Ishikawa (cell line): ENCODE results near the gene PLEK2.
A peak's percentile ranks its signal among the peaks of the same experiment; 100 is the strongest.

ENCODE experiments used
- CEBPB ChIP-seq: IDR thresholded peaks from 2 replicates; pipeline ENCODE4 v1.6.1; 2012
- CREB1 ChIP-seq: IDR thresholded peaks from 2 replicates; pipeline ENCODE4 v1.6.1; 2012; ENCODE audit warnings: low read depth
- EGR1 ChIP-seq: IDR thresholded peaks from 2 replicates; pipeline ENCODE4 v1.6.1; 2012
- EP300 ChIP-seq: IDR thresholded peaks from 2 replicates; pipeline ENCODE4 v1.6.1; 2012; ENCODE audit warnings: borderline replicate concordance
- FOXM1 ChIP-seq: IDR thresholded peaks from 2 replicates; pipeline ENCODE4 v1.6.1; 2012; ENCODE audit warnings: low read depth, borderline replicate concordance
- NFIC ChIP-seq: IDR thresholded peaks from 2 replicates; pipeline ENCODE4 v1.6.1; 2012
- RAD21 ChIP-seq: IDR thresholded peaks from 2 replicates; pipeline ENCODE4 v1.6.1; 2012; ENCODE audit warnings: low read depth
- TAF1 ChIP-seq: IDR thresholded peaks from 2 replicates; pipeline ENCODE4 v1.6.1; 2012; ENCODE audit warnings: low read depth, mild to moderate bottlenecking
- TCF12 ChIP-seq: IDR thresholded peaks from 2 replicates; pipeline ENCODE4 v1.6.1; 2012; ENCODE audit warnings: low read depth
- TEAD4 ChIP-seq: IDR thresholded peaks from 2 replicates; pipeline ENCODE4 v1.6.1; 2012
- YY1 ChIP-seq: IDR thresholded peaks from 2 replicates; pipeline ENCODE4 v1.6.1; 2012; ENCODE audit warnings: low read depth
- ZBTB7A ChIP-seq: IDR thresholded peaks from 2 replicates; pipeline ENCODE4 v1.6.1; 2012; ENCODE audit warnings: low read depth
- TF ChIP-seq, protein P1 (sequence below): IDR thresholded peaks from 2 replicates; pipeline ENCODE4 v1.6.1; 2012; ENCODE audit warnings: low read depth, mild to moderate bottlenecking
- TF ChIP-seq, protein P2 (sequence below): IDR thresholded peaks from 2 replicates; pipeline ENCODE4 v1.6.1; 2012
- TF ChIP-seq, protein P3 (sequence below): IDR thresholded peaks from 2 replicates; pipeline ENCODE4 v1.6.1; 2012

The PLEK2 gene

DNA sequence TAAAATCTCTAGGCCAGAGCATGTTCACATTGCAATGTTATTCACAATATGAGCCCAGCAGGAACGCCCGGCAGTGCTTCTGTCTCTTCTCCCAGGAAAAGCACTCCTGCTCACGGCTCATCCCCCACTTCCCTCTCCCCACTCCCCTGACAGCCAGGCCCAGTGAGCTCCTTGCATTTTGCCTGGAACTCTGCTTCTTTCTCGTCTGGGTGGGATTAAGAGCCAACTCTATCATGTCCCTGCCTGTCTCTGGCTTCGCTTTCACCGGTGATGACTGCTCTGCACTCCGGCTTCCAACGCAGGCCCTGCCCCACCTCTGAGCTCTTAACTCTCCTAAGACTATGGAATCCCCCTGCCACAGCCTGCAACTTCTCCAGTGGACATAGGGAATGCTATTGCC is 2.5 kb downstream of the PLEK2 start:
- TF ChIP-seq NFIC (no peak), RAD21 (no peak), EGR1 (no peak)
- TF ChIP-seq, protein P1, sequence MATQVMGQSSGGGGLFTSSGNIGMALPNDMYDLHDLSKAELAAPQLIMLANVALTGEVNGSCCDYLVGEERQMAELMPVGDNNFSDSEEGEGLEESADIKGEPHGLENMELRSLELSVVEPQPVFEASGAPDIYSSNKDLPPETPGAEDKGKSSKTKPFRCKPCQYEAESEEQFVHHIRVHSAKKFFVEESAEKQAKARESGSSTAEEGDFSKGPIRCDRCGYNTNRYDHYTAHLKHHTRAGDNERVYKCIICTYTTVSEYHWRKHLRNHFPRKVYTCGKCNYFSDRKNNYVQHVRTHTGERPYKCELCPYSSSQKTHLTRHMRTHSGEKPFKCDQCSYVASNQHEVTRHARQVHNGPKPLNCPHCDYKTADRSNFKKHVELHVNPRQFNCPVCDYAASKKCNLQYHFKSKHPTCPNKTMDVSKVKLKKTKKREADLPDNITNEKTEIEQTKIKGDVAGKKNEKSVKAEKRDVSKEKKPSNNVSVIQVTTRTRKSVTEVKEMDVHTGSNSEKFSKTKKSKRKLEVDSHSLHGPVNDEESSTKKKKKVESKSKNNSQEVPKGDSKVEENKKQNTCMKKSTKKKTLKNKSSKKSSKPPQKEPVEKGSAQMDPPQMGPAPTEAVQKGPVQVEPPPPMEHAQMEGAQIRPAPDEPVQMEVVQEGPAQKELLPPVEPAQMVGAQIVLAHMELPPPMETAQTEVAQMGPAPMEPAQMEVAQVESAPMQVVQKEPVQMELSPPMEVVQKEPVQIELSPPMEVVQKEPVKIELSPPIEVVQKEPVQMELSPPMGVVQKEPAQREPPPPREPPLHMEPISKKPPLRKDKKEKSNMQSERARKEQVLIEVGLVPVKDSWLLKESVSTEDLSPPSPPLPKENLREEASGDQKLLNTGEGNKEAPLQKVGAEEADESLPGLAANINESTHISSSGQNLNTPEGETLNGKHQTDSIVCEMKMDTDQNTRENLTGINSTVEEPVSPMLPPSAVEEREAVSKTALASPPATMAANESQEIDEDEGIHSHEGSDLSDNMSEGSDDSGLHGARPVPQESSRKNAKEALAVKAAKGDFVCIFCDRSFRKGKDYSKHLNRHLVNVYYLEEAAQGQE, result no peak

DNA sequence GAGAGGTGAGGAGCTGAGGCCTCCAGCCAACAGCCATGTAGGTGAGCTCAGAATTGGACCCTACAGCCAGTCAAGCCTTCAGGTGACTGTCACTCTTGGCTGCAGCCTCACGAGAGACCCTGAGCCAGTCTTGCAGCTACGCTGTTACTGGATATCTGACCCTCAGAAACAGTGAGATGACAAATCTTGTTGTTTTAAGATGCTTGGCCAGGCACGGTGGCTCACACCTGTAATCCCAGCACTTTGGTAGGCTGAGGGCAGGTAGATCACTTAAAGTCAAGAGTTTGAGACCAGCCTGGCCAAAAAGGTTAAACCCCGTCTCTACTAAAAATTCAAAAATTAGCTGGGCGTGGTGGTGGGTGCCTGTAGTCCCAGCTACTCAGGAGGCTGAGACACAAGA is 6.2 kb downstream of the PLEK2 start:
- no peak for TF ChIP-seq CREB1
- TF ChIP-seq YY1, result no peak
- TF ChIP-seq RAD21, result no peak

DNA sequence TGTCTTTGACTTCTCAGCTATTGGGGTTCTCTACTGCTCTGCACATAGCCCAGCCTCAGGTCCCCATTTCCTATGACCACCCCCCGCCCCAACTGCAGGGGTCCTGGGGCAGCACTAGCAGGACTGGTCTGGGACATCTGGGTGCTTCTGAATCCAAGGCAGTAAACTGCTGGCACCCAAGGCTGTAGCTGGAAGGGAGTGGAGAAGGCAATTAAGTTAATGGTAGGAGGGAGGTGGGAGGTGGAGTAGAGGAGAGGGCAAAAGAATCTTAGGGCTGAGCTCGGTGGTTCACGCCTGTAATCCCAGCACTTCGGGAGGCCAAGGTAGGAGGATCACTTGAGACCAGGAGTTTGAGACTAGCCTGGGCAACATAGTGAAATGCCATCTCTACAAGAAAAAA is 11.5 kb downstream of the PLEK2 start:
- TF ChIP-seq FOXM1, result no peak
- TF ChIP-seq TCF12, result no peak
- TF ChIP-seq, protein P1, result no peak
- TF ChIP-seq, protein P2, sequence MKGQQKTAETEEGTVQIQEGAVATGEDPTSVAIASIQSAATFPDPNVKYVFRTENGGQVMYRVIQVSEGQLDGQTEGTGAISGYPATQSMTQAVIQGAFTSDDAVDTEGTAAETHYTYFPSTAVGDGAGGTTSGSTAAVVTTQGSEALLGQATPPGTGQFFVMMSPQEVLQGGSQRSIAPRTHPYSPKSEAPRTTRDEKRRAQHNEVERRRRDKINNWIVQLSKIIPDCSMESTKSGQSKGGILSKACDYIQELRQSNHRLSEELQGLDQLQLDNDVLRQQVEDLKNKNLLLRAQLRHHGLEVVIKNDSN, result no peak
- TF ChIP-seq EGR1, result no peak
- no peak for TF ChIP-seq ZBTB7A
- no peak for TF ChIP-seq NFIC

DNA sequence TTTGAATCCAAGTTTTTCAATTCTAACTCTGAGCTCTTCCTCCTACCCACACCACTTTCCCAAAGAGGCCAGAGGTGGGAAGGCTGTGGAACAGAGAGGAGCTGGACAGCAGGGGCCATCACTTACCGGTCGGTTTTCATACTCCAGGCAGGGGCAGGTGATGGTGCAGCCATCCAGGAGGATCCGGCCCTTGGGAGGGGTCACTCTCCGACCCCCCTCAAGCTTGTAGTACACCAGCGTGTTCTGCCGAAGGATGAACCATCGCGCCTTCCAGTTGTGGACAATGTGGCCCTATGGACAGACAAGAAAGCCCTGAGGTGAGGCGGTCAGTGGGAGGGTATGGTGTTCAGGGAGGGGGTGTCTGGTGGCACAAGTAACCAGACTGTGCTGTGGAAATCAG is 14.4 kb downstream of the PLEK2 start:
- TF ChIP-seq EP300 (no peak), CREB1 (no peak), CEBPB (no peak), TEAD4 (no peak), NFIC (no peak), TCF12 (no peak), TAF1 (no peak)
- TF ChIP-seq, protein P1, result no peak
- TF ChIP-seq, protein P2, result no peak
- TF ChIP-seq, protein P3, sequence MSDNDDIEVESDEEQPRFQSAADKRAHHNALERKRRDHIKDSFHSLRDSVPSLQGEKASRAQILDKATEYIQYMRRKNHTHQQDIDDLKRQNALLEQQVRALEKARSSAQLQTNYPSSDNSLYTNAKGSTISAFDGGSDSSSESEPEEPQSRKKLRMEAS, result no peak

DNA sequence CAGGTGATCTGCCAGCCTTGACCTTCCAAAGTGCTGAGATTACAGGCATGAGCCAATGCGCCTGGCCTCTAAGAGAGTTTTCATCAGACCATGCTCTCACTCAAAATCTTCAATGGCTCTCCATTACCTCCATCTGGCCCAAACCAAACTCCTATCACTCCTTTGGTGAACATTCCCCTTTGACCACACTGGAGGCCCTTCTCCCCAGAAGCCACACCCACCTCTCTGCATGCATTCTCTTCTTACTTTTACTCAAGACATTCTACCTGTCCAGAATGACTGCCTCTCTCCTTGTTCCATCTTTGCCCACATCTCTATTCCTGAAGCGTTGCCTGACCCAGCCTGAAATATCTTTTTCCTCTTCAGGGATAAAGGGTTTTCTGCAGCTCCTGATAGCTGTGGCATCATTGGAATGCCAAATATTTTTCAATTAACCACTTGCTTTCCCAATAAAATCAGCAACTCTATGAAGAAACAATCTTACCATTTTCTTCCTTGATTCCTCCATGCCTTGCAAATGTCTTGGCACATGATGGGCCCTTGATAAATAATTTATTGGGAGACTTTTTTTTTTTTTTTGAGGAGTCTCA is 15.5 kb downstream of the PLEK2 start:
- TF ChIP-seq ZBTB7A (no peak), TEAD4 (peak; percentile 62)

DNA sequence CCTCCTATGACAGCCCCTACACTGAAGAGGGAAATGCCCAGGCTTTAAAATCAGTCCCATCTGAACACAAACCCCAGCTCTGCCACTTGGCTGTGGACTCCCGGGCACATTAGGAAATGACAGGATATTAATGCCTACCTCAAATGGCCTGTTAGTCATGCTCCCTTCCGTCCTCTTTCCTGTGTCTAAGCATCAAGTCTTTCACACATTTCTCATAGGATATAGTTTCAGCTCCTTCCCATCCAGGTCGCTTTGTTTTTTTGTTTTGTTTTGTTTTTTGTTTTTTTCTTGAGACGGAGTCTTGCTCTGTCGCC is 16.1 kb downstream of the PLEK2 start:
- no peak for TF ChIP-seq EGR1
- TF ChIP-seq NFIC, result no peak
- TF ChIP-seq, protein P2, result no peak
